ENCODE results near the gene GULP1.

GULP1 gene

DNA sequence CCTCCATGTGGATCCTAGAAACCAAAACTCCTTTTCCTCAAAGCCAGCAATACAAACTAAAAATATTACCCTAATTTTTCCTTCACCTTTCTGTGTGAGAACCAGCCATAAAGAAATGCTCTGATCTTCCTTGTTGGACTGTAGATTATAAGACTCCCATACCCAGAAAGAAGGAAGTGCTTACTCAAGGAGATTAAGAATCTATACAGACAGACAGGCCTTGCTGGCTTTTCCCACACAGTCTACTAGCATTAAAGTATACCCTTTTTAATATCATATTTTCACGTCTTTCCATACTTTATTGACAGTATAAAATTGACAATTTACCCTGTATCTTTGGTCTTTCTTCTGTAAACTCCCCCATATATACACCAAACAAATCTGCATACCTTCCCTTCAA lies 139.0 kb downstream of the GULP1 start:
- CTCF ChIA-PET: interaction anchor here (0.6 kb wide), 1 partner anchor 11 kb away, joined by 3 read pairs; no protein-coding TSS in a partner anchor
- H3K4me1 Mint-ChIP-seq: no peaks in the 10 kb centered on the region
- no peaks in the 10 kb centered on the region for H3K36me3 Mint-ChIP-seq
- H3K27me3 Mint-ChIP-seq: no peaks in the 10 kb centered on the region
- no peak for DNase-seq
- H3K27ac Mint-ChIP-seq: no peak overlapping the region
- H3K4me3 Mint-ChIP-seq: no peak overlapping the region
- H3K9me3 Mint-ChIP-seq: no peaks in the 10 kb centered on the region

DNA sequence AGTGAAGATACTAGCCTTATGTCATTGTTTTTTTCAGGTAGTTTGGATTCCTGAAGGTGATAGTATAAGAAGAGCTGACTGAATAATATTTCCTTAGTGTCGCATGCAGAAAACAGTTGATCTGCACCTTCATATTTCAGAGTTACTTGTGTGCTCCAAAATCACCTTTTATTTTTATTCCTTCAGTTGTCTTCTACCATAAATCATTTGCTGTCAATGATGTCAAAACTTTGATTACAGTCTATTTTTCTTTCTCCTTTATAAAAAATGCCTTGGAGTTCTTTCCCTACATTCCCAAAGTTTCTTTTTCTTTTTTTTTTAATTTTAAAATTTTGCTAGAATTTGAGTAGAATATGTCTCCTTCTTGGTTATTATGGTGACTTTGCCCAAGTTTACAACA lies 142.3 kb downstream of the GULP1 start:
- no peak overlapping the region for H3K4me3 Mint-ChIP-seq
- H3K9me3 Mint-ChIP-seq: no peaks in the 10 kb centered on the region
- DNase-seq: no peak
- H3K36me3 Mint-ChIP-seq: no peaks in the 10 kb centered on the region
- no peaks in the 10 kb centered on the region for H3K4me1 Mint-ChIP-seq
- H3K27me3 Mint-ChIP-seq: no peaks in the 10 kb centered on the region
- H3K27ac Mint-ChIP-seq: no peak overlapping the region
- CTCF ChIA-PET: no interaction called here

- DNase-seq: no peak
- Mint-ChIP-seq H3K9me3 (no peaks in the 10 kb centered on the region), H3K4me3 (no peak overlapping the region), H3K36me3 (no peaks in the 10 kb centered on the region), H3K27me3 (no peaks in the 10 kb centered on the region), H3K27ac (no peak overlapping the region), H3K4me1 (no peaks in the 10 kb centered on the region)
- CTCF ChIA-PET: no interaction called here
Observed at GRCh38 chr2:188435115-188435514, 143.4 kb downstream of the GULP1 start.

GRCh38 chr2:188437537-188437936 lies 145.9 kb downstream of the GULP1 start:
- no peak overlapping the region for H3K4me3 Mint-ChIP-seq
- no peaks in the 10 kb centered on the region for H3K36me3 Mint-ChIP-seq
- no peaks in the 10 kb centered on the region for H3K9me3 Mint-ChIP-seq
- CTCF ChIA-PET: no interaction called here
- no peaks in the 10 kb centered on the region for H3K27me3 Mint-ChIP-seq
- no peaks in the 10 kb centered on the region for H3K4me1 Mint-ChIP-seq
- DNase-seq: no peak
- no peak overlapping the region for H3K27ac Mint-ChIP-seq

GRCh38 chr2:188439986-188440385 lies 148.3 kb downstream of the GULP1 start:
- DNase-seq: no peak
- CTCF ChIA-PET: no interaction called here
- no peaks in the 10 kb centered on the region for H3K4me1 Mint-ChIP-seq
- H3K27me3 Mint-ChIP-seq: no peaks in the 10 kb centered on the region
- H3K9me3 Mint-ChIP-seq: no peaks in the 10 kb centered on the region
- no peak overlapping the region for H3K27ac Mint-ChIP-seq
- no peaks in the 10 kb centered on the region for H3K36me3 Mint-ChIP-seq
- H3K4me3 Mint-ChIP-seq: no peak overlapping the region

- H3K4me3 Mint-ChIP-seq: no peak overlapping the region
- no peaks in the 10 kb centered on the region for H3K4me1 Mint-ChIP-seq
- DNase-seq: no peak
- no peaks in the 10 kb centered on the region for H3K36me3 Mint-ChIP-seq
- H3K27me3 Mint-ChIP-seq: no peaks in the 10 kb centered on the region
- CTCF ChIA-PET: no interaction called here
- no peaks in the 10 kb centered on the region for H3K9me3 Mint-ChIP-seq
- no peak overlapping the region for H3K27ac Mint-ChIP-seq
Observed at GRCh38 chr2:188440849-188441248, 149.2 kb downstream of the GULP1 start.

GRCh38 chr2:188441288-188441947 lies 149.7 kb downstream of the GULP1 start:
- Mint-ChIP-seq H3K27ac (no peak overlapping the region), H3K4me3 (no peak overlapping the region), H3K4me1 (no peaks in the 10 kb centered on the region), H3K36me3 (no peaks in the 10 kb centered on the region), H3K27me3 (no peaks in the 10 kb centered on the region), H3K9me3 (no peaks in the 10 kb centered on the region)
- DNase-seq: no peak
- CTCF ChIA-PET: no interaction called here

GRCh38 chr2:188443207-188443606 lies 151.5 kb downstream of the GULP1 start:
- H3K27me3 Mint-ChIP-seq: no peaks in the 10 kb centered on the region

GRCh38 chr2:188444106-188444835 lies 152.6 kb downstream of the GULP1 start:
- H3K4me1 Mint-ChIP-seq: no peaks in the 10 kb centered on the region

More at GRCh38 chr2:188443207-188443606, 151.5 kb downstream of the GULP1 start:
- no peak overlapping the region for H3K27ac Mint-ChIP-seq
- no peak overlapping the region for H3K4me3 Mint-ChIP-seq
- H3K36me3 Mint-ChIP-seq: no peaks in the 10 kb centered on the region
- no peaks in the 10 kb centered on the region for H3K9me3 Mint-ChIP-seq
- no peaks in the 10 kb centered on the region for H3K4me1 Mint-ChIP-seq
- CTCF ChIA-PET: no interaction called here
- DNase-seq: no peak

DNA sequence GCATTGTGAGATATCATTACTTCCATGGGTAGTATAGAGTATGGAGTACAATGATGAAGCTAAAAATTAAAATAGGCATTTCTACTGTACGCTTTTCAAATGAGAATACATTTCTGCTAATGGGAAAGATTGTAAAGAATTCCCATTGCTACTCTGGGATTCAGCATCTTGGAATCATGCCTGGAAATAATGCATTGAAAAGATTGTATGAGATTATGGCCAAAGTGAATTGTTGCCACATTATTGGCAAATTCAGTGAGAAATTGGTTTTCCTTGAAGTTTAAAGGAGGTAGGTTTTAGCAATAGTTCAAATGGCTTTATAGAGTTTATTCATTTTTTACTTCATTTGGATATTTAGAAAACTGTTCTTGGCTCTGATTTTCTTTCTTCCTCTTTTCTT lies 157.9 kb downstream of the GULP1 start:
- H3K9me3 Mint-ChIP-seq: no peaks in the 10 kb centered on the region
- H3K4me3 Mint-ChIP-seq: no peak overlapping the region
- H3K27me3 Mint-ChIP-seq: no peaks in the 10 kb centered on the region
- CTCF ChIA-PET: no interaction called here
- H3K27ac Mint-ChIP-seq: no peak overlapping the region
- DNase-seq: no peak
- H3K36me3 Mint-ChIP-seq: no peaks in the 10 kb centered on the region
- H3K4me1 Mint-ChIP-seq: no peaks in the 10 kb centered on the region

More at GRCh38 chr2:188444106-188444835, 152.6 kb downstream of the GULP1 start:
- no peak overlapping the region for H3K4me3 Mint-ChIP-seq
- H3K27me3 Mint-ChIP-seq: no peaks in the 10 kb centered on the region
- H3K36me3 Mint-ChIP-seq: no peaks in the 10 kb centered on the region
- CTCF ChIA-PET: interaction anchor here (0.6 kb wide), 1 partner anchor 19 kb away, joined by 3 read pairs; no protein-coding TSS in a partner anchor
- no peak overlapping the region for H3K27ac Mint-ChIP-seq
- no peaks in the 10 kb centered on the region for H3K9me3 Mint-ChIP-seq
- DNase-seq: no peak

DNA sequence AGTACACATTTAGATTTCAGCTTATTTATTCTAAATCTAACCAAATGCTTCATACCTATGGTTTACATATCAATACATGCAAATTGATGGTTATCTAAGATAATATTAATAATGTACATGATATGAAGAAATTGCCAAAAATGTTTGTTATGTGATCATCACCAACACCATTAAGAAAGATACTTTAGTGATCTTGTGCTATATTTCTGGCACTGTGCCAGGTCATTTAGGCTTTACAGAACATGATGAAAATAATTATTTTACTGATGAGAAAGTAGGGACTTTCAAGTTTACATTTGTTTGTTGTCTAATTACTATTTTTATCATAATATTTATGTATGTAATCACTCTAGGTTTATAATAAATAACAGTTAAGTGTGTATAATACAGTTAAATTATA lies 158.3 kb downstream of the GULP1 start:
- CTCF ChIA-PET: no interaction called here
- H3K27me3 Mint-ChIP-seq: no peaks in the 10 kb centered on the region
- H3K27ac Mint-ChIP-seq: no peak overlapping the region
- H3K36me3 Mint-ChIP-seq: no peaks in the 10 kb centered on the region
- H3K4me1 Mint-ChIP-seq: no peaks in the 10 kb centered on the region
- no peak for DNase-seq
- no peaks in the 10 kb centered on the region for H3K9me3 Mint-ChIP-seq
- H3K4me3 Mint-ChIP-seq: no peak overlapping the region

- Mint-ChIP-seq H3K27ac (no peak overlapping the region), H3K4me1 (no peaks in the 10 kb centered on the region), H3K4me3 (no peak overlapping the region), H3K9me3 (no peaks in the 10 kb centered on the region), H3K36me3 (no peaks in the 10 kb centered on the region), H3K27me3 (no peaks in the 10 kb centered on the region)
- no peak for DNase-seq
- CTCF ChIA-PET: no interaction called here
Observed at GRCh38 chr2:188450732-188451483, 159.2 kb downstream of the GULP1 start.

DNA sequence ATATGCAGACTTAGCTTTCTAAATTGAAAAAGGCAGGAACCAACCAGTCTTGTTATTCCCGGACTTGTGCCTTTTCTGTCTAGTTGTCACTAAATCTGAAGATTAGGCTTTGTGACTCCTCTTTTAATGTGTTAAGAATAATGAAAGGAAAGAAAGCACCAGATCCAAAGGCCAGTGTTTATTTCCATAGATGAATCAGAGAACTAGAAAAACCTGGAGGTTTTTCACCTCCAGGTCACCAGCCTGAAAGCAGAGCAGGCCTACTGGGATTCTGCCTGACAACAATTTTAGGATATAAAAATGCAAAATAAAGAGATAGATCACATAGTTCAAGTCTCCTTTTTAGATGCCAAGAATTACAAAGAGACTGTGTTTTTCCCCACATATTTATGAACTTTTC lies 160.4 kb downstream of the GULP1 start:
- Mint-ChIP-seq H3K4me1 (no peaks in the 10 kb centered on the region), H3K36me3 (no peaks in the 10 kb centered on the region), H3K4me3 (no peak overlapping the region), H3K27ac (no peak overlapping the region), H3K27me3 (no peaks in the 10 kb centered on the region), H3K9me3 (no peaks in the 10 kb centered on the region)
- CTCF ChIA-PET: no interaction called here
- DNase-seq: no peak

GRCh38 chr2:188456114-188456909 lies 164.6 kb downstream of the GULP1 start:
- H3K27me3 Mint-ChIP-seq: no peaks in the 10 kb centered on the region
- H3K9me3 Mint-ChIP-seq: no peaks in the 10 kb centered on the region
- H3K27ac Mint-ChIP-seq: no peak overlapping the region
- no peak overlapping the region for H3K4me3 Mint-ChIP-seq
- CTCF ChIA-PET: no interaction called here
- no peaks in the 10 kb centered on the region for H3K4me1 Mint-ChIP-seq
- DNase-seq: no peak
- no peaks in the 10 kb centered on the region for H3K36me3 Mint-ChIP-seq
